DLD1 (cell line): ENCODE data around the gene IL17REL.
"Not testable (repeated sequence)": the region's sequence is repeated elsewhere in the genome, so short reads cannot be mapped to it uniquely, and the experiment has no call there.

ENCODE experiments used
- in situ Hi-C: cut with HindIII; loops from 2 replicates; pipeline ENCODE4 v1.10.0; 2017; ENCODE audit warnings: low sequenced_read_pairs

The IL17REL gene

GRCh38 chr22:49950396-49950994 lies 62.1 kb downstream of the IL17REL start:
- in situ Hi-C loops, result no loop called here

GRCh38 chr22:49949914-49950292 lies 62.7 kb downstream of the IL17REL start:
- in situ Hi-C loops, result no loop called here

GRCh38 chr22:49948958-49949913 lies 63.3 kb downstream of the IL17REL start:
- in situ Hi-C loops, result no loop called here

- in situ Hi-C loops, result no loop called here
These were observed 64.2 kb downstream of the IL17REL start for GRCh38 chr22:49948116-49948957.

GRCh38 chr22:49947296-49947622 lies 65.3 kb downstream of the IL17REL start:
- in situ Hi-C loops, result no loop called here

- in situ Hi-C loops, result no loop called here
These were observed 65.8 kb downstream of the IL17REL start for GRCh38 chr22:49946612-49947295.

- in situ Hi-C loops, result not testable (repeated sequence)
These were observed 67.3 kb downstream of the IL17REL start for GRCh38 chr22:49945042-49945794.
